UCSD-AML1 (cell line): Measurements from ENCODE around the gene GATAD2A.
"Not testable (repeated sequence)": the region's sequence is repeated elsewhere in the genome, so short reads cannot be mapped to it uniquely, and the experiment has no call there.

Experiments used
- DNase-seq: peaks from one replicate; lab custom pipeline; 2025; ENCODE audit not compliant: unreplicated experiment; lab: John Stamatoyannopoulos, UW

The GATAD2A gene

DNA sequence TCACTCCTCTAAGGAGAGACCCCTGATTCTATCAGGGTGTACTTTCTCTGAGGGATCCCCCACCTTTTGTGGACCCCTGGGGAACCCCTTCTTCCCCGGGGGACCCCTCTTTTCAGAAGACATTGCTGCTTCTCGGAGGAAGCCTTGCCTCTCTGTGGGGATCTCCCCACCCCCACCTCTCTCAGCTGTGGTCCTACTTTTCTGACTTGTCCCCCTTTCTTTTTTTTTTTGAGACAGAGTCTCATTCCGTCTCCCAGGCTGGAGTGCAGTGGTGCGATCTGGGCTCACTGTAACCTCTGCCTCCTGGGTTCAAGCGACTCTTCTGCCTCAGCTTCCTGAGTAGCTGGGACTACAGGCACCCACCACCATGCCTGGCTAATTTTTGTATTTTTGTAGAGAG, 18.4 kb upstream of the GATAD2A start:
- no peak for DNase-seq

DNA sequence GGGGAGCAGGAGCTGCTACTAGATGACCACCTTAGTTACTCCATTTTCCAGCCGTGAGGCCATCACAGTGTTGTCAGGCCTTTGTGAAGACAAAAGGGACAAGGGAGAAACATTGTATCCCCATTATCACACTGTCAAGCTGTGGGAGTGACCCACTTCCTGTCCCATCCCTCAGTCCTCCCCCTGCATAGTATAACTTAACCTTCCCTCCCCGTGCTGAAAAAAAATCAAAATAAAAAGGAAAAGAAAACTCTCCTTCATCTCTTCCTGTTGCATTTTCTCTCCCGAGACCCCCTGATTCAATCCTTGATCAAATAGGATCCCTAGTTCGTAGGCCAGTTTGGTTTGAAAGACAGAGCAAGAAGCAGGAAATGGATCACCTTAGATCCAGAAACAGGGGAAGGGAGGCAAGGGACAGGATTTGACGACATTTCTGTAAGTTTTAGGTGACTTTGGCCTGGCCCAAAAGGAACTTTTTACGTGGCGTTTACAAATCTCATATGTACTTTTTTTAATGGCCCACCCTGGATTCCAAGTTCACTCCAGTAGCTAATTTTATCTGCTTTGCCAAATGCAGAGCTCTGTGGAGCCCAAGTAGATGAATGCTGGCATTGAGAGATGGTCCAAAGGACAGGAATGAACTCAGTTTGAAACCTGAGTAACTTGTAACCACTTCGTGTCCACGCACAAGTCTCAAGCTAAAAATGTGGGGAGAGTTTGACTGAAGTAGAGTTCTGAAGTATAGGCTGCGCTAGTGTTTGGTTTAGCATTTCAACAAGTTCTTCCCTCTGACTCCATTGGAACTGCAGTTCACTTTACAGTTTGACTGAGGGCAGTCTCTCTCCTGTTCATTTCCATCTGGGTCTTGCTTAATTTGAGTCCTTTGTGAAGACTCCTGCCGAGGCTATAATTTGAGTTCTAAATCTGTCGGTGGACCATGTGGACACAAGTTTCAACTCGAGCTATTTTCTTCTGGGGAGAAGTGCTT, 16.6 kb upstream of the GATAD2A start:
- DNase-seq, result no peak

DNA sequence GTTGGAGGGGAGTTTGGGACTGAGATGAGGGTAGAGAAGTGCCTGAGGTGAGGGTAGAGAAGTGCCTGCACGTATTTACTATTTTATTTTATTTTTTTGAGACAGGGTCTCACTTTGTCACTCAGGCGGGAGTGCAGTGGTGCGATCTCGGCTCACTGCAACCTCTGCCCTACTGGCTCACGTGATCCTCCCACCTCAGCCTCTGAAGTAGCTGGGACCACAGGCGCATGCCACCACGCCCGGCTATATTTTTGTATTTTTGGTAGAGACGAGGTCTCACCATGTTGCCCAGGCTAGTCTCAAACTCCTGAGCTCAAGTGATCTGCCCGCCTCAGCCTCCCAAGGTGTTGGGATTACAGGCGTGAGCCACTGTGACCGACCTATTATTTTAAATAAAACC, 15.8 kb upstream of the GATAD2A start:
- DNase-seq, result not testable (repeated sequence)

- DNase-seq, result not testable (repeated sequence)
Measured at GRCh38 chr19:19394333-19394732, 11.1 kb upstream of the GATAD2A start.

GRCh38 chr19:19399733-19400433, 5.6 kb upstream of the GATAD2A start:
- no peak for DNase-seq

GRCh38 chr19:19402656-19403372, 2.7 kb upstream of the GATAD2A start:
- no peak for DNase-seq

DNA sequence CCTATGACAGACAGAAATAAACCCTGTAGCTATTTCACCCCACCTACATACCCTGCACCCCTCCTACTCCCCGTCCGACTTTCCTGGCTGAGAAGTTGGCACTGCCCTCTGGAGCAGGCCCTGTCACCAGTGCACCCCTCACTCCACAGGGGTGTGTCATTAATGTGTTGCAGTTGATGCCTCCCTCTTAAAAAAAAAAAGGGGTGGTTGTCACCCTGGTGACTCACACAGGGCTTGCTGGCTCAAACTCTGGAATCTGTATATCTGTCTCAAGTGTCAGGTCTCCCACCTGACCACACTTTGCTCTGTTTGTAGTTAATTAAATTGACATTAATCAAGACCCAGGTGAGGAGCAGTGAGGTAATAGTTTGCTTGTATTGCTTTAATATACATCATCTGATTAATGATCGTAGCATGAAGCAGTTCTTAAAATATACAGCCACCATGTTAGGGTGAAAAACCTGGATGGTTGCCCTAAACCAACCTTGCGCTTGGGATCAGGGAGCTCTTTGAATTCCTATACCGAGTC, 2.0 kb upstream of the GATAD2A start:
- no peak for DNase-seq

GRCh38 chr19:19405971-19406877, 749 bp downstream of the GATAD2A start:
- DNase-seq, result peak; percentile 53

- DNase-seq, result peak; percentile 59
Measured at GRCh38 chr19:19406878-19407632, 1.6 kb downstream of the GATAD2A start.

GRCh38 chr19:19407633-19407930, 2.1 kb downstream of the GATAD2A start:
- DNase-seq, result no peak

- DNase-seq, result no peak
Measured at GRCh38 chr19:19409205-19409604, 3.7 kb downstream of the GATAD2A start.

- DNase-seq, result no peak
Measured at GRCh38 chr19:19409631-19410030, 4.2 kb downstream of the GATAD2A start.

DNA sequence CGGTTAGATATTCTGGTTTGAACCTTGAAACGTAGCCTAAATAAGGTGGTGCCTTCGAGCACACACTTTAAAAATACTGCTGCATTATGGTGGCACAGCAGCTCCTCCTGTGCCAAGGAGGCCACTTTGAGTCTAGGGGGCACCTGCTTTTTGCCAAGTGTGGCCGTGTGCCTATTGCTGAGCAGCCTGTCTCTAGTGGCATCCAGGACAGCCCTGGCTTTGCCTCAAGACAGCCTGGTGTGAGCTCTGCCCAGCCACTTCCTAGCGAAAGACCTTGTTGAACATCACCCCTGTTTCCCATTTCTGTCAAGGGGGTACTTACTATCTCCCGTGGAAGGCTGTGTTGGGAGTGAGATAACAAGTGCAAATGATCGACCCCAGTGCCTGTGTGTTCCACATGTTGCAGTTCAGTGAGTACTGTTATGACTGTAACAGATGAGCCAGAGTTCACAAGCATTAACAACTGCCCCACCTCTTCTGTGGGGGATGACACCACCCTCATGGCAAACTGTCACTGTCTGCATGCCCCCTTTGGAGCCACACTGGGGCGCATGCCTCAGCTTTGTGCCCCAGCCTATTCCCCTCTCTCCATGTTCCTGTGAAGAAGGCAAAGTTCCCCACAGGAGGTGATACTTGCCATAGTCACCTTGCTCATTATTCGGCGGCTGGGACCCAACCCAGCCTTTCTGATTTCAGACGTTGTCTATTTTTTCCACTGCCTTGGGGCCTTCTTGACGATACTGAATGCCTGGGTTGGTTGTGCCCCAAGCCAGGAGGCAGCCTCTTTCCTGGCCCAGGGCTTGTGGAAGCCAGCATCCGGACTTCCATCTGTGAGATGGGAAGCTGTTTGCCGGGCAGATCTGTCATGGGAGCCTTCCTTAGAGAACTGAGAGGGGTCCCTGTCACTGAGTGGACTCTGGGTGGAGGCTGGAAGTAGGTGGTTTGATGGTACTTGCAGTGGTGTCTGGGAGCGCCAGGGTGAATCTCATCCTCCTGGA, 5.4 kb downstream of the GATAD2A start:
- DNase-seq, result no peak

GRCh38 chr19:19416280-19416679, 10.8 kb downstream of the GATAD2A start:
- DNase-seq, result no peak

DNA sequence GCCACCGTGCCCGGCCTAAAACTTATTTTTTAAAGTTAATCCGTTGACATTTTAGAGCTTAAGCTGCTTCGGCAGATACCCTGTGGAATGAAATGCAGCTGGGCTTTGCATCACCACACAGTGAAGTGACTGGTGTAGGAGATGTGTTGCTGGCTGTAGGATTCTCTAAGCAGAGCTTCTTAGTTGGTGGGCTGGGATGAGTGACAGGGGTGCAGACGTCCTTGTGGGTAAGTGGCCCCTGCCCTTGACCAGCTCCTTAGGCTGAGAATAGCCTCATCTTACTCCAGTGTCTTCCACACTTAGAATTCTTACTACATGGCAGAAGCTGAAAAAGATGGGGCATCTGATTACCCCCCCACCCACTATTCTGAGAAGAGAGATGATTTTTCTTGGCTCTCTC, 11.6 kb downstream of the GATAD2A start:
- DNase-seq, result no peak

- no peak for DNase-seq
Measured at GRCh38 chr19:19417628-19418245, 12.3 kb downstream of the GATAD2A start.

DNA sequence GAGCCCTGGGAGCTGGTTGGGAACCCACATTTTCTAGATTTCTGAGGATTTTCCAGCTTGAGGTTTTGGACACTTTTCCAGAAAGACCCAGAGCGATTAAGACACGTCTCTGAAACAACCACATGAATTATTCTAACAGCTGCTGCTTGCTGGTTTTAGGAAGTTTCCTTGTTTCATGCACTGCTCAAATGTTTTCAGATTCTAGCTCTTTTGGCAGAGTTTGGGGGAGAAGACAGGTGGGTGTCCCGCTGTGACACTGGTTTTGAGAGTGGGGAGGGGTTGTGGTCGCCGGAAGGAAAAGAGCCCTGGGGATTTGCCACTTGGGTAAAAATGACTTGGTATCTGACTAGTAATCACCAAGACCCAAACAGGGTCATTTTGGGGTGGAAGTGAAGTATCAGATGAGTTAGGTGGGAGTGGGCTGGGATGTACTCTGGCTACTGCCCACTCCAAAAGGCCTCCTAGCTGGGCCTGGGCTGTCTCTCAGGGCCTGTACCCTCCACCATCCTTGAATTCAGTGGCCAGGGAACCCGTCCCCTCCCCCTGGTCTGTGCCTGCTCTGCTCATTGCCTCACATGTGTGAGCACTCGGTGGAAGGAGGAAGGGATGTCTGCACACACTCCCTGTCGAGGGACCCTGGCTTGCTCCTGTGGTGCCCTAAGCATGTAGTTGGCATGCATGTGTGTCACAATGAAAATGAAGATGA, 13.2 kb downstream of the GATAD2A start:
- no peak for DNase-seq
